Transverse colon (tissue), 4 donors: Measurements from ENCODE around the gene DDX23.

Experiments
- EP300 ChIP-seq: sonication (generic); formaldehyde crosslinking; IDR thresholded peaks from one replicate; pipeline ENCODE4 v1.6.1; 2017; ENCODE audit warnings: antibody characterized with exemption, low read depth
- POLR2A ChIP-seq: fragments of 450-650 bp; IDR thresholded peaks from one replicate; pipeline ENCODE4 v1.6.1; 2016; ENCODE audit warnings: antibody characterized with exemption, mild to moderate bottlenecking, moderate library complexity
- POLR2AphosphoS5 ChIP-seq, 3 donors: sonication (generic); formaldehyde crosslinking; IDR thresholded peaks; one replicate each; pipeline ENCODE4 v1.6.1; 2016; ENCODE audit warnings: antibody characterized with exemption in 3 of 3
- TF ChIP-seq, protein P1 (sequence below), 5 experiments: fragments of 200-600 bp in 3 of 5; fragments of 450-650 bp in 2 of 5; sonication (generic) in 3 of 5; IDR thresholded peaks; 1 replicate in 2 of 5; 2 replicates in 3 of 5; pipeline ENCODE4 v1.5.1; 2016 to 2017; ENCODE audit warnings: antibody characterized with exemption in 5 of 5, inconsistent platforms in 3 of 5, mild to moderate bottlenecking in 2 of 5, moderate library complexity in 1 of 5

- TF ChIP-seq, protein P1, sequence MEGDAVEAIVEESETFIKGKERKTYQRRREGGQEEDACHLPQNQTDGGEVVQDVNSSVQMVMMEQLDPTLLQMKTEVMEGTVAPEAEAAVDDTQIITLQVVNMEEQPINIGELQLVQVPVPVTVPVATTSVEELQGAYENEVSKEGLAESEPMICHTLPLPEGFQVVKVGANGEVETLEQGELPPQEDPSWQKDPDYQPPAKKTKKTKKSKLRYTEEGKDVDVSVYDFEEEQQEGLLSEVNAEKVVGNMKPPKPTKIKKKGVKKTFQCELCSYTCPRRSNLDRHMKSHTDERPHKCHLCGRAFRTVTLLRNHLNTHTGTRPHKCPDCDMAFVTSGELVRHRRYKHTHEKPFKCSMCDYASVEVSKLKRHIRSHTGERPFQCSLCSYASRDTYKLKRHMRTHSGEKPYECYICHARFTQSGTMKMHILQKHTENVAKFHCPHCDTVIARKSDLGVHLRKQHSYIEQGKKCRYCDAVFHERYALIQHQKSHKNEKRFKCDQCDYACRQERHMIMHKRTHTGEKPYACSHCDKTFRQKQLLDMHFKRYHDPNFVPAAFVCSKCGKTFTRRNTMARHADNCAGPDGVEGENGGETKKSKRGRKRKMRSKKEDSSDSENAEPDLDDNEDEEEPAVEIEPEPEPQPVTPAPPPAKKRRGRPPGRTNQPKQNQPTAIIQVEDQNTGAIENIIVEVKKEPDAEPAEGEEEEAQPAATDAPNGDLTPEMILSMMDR (IDR thresholded peaks at IDR 0.05), result no peak
- no peak for TF ChIP-seq POLR2AphosphoS5 (IDR thresholded peaks at IDR 0.05)
- no peak for TF ChIP-seq POLR2A
- TF ChIP-seq EP300, result no peak
Measured at GRCh38 chr12:48901278-48901677, 49.3 kb upstream of the DDX23 start.
